GM21360 (cell line): ENCODE measurements around the gene RPTOR.
"Not testable (repeated sequence)": the region's sequence is repeated elsewhere in the genome, so short reads cannot be mapped to it uniquely, and the experiment has no call there.

Experiments used
- ATAC-seq: cut with Tn5 transposase; IDR thresholded peaks from one replicate; pipeline ENCODE4 v1.9.1; 2021; ENCODE audit warnings: mild to moderate bottlenecking, moderate library complexity; ENCODE audit not compliant: unreplicated experiment

RPTOR gene

GRCh38 chr17:80790981-80791742 is 246.5 kb downstream of the RPTOR start:
- ATAC-seq: no peak

- ATAC-seq: no peak
Observed at GRCh38 chr17:80791758-80792284, 247.2 kb downstream of the RPTOR start.

GRCh38 chr17:80792373-80792781 is 247.7 kb downstream of the RPTOR start:
- no peak for ATAC-seq

- no peak for ATAC-seq
Observed at GRCh38 chr17:80793421-80793820, 248.8 kb downstream of the RPTOR start.

GRCh38 chr17:80793851-80794267 is 249.2 kb downstream of the RPTOR start:
- ATAC-seq: no peak

- ATAC-seq: no peak
Observed at GRCh38 chr17:80794281-80795089, 249.8 kb downstream of the RPTOR start.

- ATAC-seq: no peak
Observed at GRCh38 chr17:80795090-80795580, 250.5 kb downstream of the RPTOR start.

GRCh38 chr17:80795754-80796153 is 251.1 kb downstream of the RPTOR start:
- ATAC-seq: no peak

GRCh38 chr17:80796430-80796861 is 251.8 kb downstream of the RPTOR start:
- no peak for ATAC-seq

GRCh38 chr17:80797222-80797621 is 252.6 kb downstream of the RPTOR start:
- ATAC-seq: not testable (repeated sequence)

- ATAC-seq: no peak
Observed at GRCh38 chr17:80797741-80798594, 253.3 kb downstream of the RPTOR start.

- ATAC-seq: no peak
Observed at GRCh38 chr17:80798595-80799537, 254.2 kb downstream of the RPTOR start.

- ATAC-seq: no peak
Observed at GRCh38 chr17:80799538-80800480, 255.2 kb downstream of the RPTOR start.

GRCh38 chr17:80800481-80801391 is 256.1 kb downstream of the RPTOR start:
- ATAC-seq: no peak

- ATAC-seq: no peak
Observed at GRCh38 chr17:80802626-80803450, 258.2 kb downstream of the RPTOR start.
